ENCODE results near the gene PCDHGB7.

- no peak for TF ChIP-seq EP300 (IDR thresholded peaks at IDR 0.05)
- TF ChIP-seq CTCF (IDR thresholded peaks at IDR 0.05), result no peak
Measured at GRCh38 chr5:141403387-141403786, 14.1 kb upstream of the PCDHGB7 start.
